ENCODE measurements around the gene ZNF319.

DNA sequence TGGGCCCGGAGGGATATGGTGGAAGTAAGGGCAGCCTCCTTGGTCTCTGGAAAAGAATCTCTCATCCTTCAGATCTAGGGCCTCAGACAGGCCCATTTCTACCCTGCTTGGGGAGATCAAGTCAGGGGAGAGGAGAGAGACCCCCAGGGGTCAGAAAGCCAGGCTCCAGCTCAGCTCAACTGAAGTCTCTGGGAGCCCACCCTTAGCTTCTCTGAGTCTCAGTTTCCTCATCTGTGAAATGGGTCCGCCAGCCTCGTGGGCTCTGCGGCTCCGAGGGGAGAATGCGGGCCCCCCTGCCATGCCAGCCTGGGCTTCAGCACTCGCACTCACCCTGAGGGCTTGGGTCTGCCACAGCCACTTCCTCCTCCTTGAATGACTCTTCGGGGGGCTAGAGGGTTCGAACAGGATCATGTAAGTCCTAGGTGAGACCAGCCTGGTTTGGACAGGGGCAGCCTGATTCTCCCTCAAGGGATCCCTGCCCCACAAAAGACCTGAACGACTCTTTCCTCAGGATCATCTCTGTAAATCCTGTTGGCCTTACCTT lies 36.2 kb downstream of the ZNF319 start:
- TF ChIP-seq, protein P1, sequence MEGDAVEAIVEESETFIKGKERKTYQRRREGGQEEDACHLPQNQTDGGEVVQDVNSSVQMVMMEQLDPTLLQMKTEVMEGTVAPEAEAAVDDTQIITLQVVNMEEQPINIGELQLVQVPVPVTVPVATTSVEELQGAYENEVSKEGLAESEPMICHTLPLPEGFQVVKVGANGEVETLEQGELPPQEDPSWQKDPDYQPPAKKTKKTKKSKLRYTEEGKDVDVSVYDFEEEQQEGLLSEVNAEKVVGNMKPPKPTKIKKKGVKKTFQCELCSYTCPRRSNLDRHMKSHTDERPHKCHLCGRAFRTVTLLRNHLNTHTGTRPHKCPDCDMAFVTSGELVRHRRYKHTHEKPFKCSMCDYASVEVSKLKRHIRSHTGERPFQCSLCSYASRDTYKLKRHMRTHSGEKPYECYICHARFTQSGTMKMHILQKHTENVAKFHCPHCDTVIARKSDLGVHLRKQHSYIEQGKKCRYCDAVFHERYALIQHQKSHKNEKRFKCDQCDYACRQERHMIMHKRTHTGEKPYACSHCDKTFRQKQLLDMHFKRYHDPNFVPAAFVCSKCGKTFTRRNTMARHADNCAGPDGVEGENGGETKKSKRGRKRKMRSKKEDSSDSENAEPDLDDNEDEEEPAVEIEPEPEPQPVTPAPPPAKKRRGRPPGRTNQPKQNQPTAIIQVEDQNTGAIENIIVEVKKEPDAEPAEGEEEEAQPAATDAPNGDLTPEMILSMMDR (conservative IDR thresholded peaks at IDR 0.05) = no peak
- no peak for TF ChIP-seq ZFX (IDR thresholded peaks at IDR 0.05)
